HG03280 (cell line): ENCODE results near the gene ADH1B.
"Not testable (repeated sequence)": the region's sequence is repeated elsewhere in the genome, so short reads cannot be mapped to it uniquely, and the experiment has no call there.

Source experiments
- ATAC-seq: cut with Tn5 transposase; IDR thresholded peaks from one replicate; pipeline ENCODE4 v1.9.1; 2021; ENCODE audit warnings: mild to moderate bottlenecking, moderate library complexity; ENCODE audit not compliant: unreplicated experiment

The ADH1B gene

GRCh38 chr4:99324979-99325378 is 3.8 kb upstream of the ADH1B start:
- no peak for ATAC-seq

GRCh38 chr4:99324361-99324760 is 3.2 kb upstream of the ADH1B start:
- ATAC-seq: no peak

GRCh38 chr4:99323756-99324155 is 2.6 kb upstream of the ADH1B start:
- ATAC-seq: no peak

- ATAC-seq: not testable (repeated sequence)
Measured at GRCh38 chr4:99317811-99318210, 3.4 kb downstream of the ADH1B start.

GRCh38 chr4:99317354-99317753 is 3.8 kb downstream of the ADH1B start:
- ATAC-seq: no peak

- ATAC-seq: no peak
Measured at GRCh38 chr4:99315839-99316238, 5.4 kb downstream of the ADH1B start.

GRCh38 chr4:99314211-99314610 is 7.0 kb downstream of the ADH1B start:
- no peak for ATAC-seq

GRCh38 chr4:99310389-99310788 is 10.8 kb downstream of the ADH1B start:
- no peak for ATAC-seq

GRCh38 chr4:99305638-99306400 is 15.4 kb downstream of the ADH1B start:
- no peak for ATAC-seq

- no peak for ATAC-seq
Measured at GRCh38 chr4:99301376-99302164, 19.6 kb downstream of the ADH1B start.

GRCh38 chr4:99300934-99301333 is 20.3 kb downstream of the ADH1B start:
- ATAC-seq: no peak

- ATAC-seq: no peak
Measured at GRCh38 chr4:99293357-99293756, 27.8 kb downstream of the ADH1B start.

GRCh38 chr4:99290848-99291786 is 30.1 kb downstream of the ADH1B start, which contains the start of gene ADH1A:
TSS of gene ADH1A (minus strand) at chr4:99290985. CDS start at chr4:99290914, 71 bp downstream.
- no peak for ATAC-seq

GRCh38 chr4:99285387-99285786 is 35.8 kb downstream of the ADH1B start:
- ATAC-seq: no peak

GRCh38 chr4:99282731-99283130 is 38.5 kb downstream of the ADH1B start:
- ATAC-seq: no peak

- no peak for ATAC-seq
Measured at GRCh38 chr4:99281261-99281660, 39.9 kb downstream of the ADH1B start.

- ATAC-seq: no peak
Measured at GRCh38 chr4:99276417-99276816, 44.8 kb downstream of the ADH1B start.

GRCh38 chr4:99275885-99276284 is 45.3 kb downstream of the ADH1B start:
- no peak for ATAC-seq

- ATAC-seq: no peak
Measured at GRCh38 chr4:99275050-99275449, 46.2 kb downstream of the ADH1B start.

GRCh38 chr4:99273704-99274103 is 47.5 kb downstream of the ADH1B start:
- no peak for ATAC-seq

GRCh38 chr4:99264927-99265326 is 56.3 kb downstream of the ADH1B start:
- ATAC-seq: no peak
